ENCODE data around the gene FAM13B. TPM values are rescaled to one million over a fixed set of nuclear protein-coding genes. Genes with fewer than 3 reads are reported as not detected.
"Not testable (repeated sequence)": the region's sequence is repeated elsewhere in the genome, so short reads cannot be mapped to it uniquely, and the experiment has no call there.

The FAM13B gene
- polyA plus RNA-seq, 2 of the 4 experiments (the other 2 are of a cell fraction), result 14.9 to 15.1 TPM

DNA sequence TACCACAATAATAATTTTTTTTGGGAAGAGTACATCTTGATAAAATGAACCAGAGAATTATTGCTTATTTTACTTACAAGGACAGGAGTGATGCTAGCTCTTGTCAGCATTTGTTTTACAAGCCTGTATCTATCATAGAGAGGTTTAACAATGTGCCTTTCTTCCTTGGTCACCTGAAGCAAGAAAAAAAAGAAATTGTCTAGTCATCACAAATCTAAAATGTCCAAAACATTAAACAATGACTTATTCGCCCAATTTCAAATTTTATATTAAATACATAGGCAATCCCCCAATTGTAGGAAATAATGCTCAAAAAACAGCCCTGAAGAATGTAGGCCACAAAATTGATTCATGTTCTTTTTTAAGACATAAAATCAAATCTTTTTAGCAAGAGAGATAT lies 87.1 kb downstream of the FAM13B start:
- DNase-seq (ENCODE audit: low read depth in 1 of 2, low spot score in 1 of 2) (no peak), ATAC-seq (no peak), FAIRE-seq (no peak)
- ChIA-PET CTCF (no interaction called here), POLR2A (interaction anchor here (0.7 kb wide), 1 partner anchor 191 kb away, joined by 3 read pairs; no protein-coding TSS in a partner anchor)
- Histone ChIP-seq H3K4me1 (no peaks in the 10 kb centered on the region), H3K27ac (no peak overlapping the region), H3K4me3 (no peak overlapping the region), H3K9me3 (no peaks in the 10 kb centered on the region), H3K4me2 (no peak overlapping the region)
- 91% methylated on average over 1 of the region's 1 CpG for WGBS (ENCODE audit: missing lambda C conversion rate)
- TF ChIP-seq EHF (CRISPR knock-in tag; IDR thresholded peaks at IDR 0.05), result no peak
- TF ChIP-seq MAFK (IDR thresholded peaks at IDR 0.05; ENCODE audit: partially characterized antibody), result peak; percentile 92

DNA sequence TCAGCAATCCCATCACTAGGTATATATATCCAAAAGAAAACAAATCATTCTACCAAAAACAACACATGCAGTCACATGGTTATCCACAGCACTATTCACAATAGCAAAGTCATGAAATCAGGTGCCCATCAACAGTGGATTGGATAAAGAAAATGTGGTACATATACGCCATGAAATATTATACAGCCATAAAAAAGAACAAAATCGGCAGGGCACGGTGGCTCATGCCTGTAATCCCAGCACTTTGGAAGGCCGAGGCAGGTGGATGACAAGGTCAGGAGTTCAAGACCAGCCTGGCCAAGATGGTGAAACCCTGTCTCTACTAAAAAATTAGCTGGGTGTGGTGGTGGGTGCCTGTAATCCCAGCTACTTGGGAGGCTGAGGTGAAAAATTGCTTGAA lies 88.6 kb downstream of the FAM13B start:
- WGBS (ENCODE audit: missing lambda C conversion rate), result 95% methylated on average over 4 of the region's 4 CpGs
- CTCF ChIA-PET, result interaction anchor here (1.3 kb wide), 1 partner anchor 15 kb away, joined by 3 read pairs; no protein-coding TSS in a partner anchor
- H3K4me1 ChIP-seq; DNase-seq (ENCODE audit: low read depth in 1 of 2, low spot score in 1 of 2); H3K27ac ChIP-seq; H3K4me3 ChIP-seq; POLR2A ChIA-PET; ATAC-seq; H3K4me2 ChIP-seq; H3K9me3 ChIP-seq; FAIRE-seq: not testable (repeated sequence)

GRCh38 chr5:137939331-137939730 lies 93.5 kb downstream of the FAM13B start:
- DNase-seq (ENCODE audit: low read depth in 1 of 2, low spot score in 1 of 2) (no peak), ATAC-seq (no peak), FAIRE-seq (no peak)
- Histone ChIP-seq H3K4me1 (no peaks in the 10 kb centered on the region), H3K9me3 (no peaks in the 10 kb centered on the region), H3K4me2 (no peak overlapping the region), H3K4me3 (no peak overlapping the region), H3K27ac (no peak overlapping the region)
- TF ChIP-seq EP300 (IDR thresholded peaks at IDR 0.05), result no peak
- no peak for TF ChIP-seq GATA3 (IDR thresholded peaks at IDR 0.05; ENCODE audit: borderline replicate concordance)
- TF ChIP-seq HOXB13 (CRISPR knock-in tag; IDR thresholded peaks at IDR 0.05; ENCODE audit: low read depth), result no peak
- TF ChIP-seq FOSL2 (IDR thresholded peaks at IDR 0.05), result no peak
- no peak for TF ChIP-seq FOSL2 (CRISPR knock-in tag; IDR thresholded peaks at IDR 0.05)
- TF ChIP-seq KDM1A (IDR thresholded peaks at IDR 0.05; ENCODE audit: low read depth), result no peak
- no peak for TF ChIP-seq HES2 (IDR thresholded peaks at IDR 0.05)
- TF ChIP-seq, protein P1, sequence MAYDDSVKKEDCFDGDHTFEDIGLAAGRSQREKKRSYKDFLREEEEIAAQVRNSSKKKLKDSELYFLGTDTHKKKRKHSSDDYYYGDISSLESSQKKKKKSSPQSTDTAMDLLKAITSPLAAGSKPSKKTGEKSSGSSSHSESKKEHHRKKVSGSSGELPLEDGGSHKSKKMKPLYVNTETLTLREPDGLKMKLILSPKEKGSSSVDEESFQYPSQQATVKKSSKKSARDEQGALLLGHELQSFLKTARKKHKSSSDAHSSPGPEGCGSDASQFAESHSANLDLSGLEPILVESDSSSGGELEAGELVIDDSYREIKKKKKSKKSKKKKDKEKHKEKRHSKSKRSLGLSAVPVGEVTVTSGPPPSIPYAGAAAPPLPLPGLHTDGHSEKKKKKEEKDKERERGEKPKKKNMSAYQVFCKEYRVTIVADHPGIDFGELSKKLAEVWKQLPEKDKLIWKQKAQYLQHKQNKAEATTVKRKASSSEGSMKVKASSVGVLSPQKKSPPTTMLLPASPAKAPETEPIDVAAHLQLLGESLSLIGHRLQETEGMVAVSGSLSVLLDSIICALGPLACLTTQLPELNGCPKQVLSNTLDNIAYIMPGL (CRISPR knock-in tag; IDR thresholded peaks at IDR 0.05; ENCODE audit: borderline replicate concordance), result no peak
- TF ChIP-seq ZC3H11A (IDR thresholded peaks at IDR 0.05), result no peak
- TF ChIP-seq HDAC2 (IDR thresholded peaks at IDR 0.05), result no peak
- TF ChIP-seq MAZ (IDR thresholded peaks at IDR 0.05; ENCODE audit: borderline replicate concordance, low read depth, low read length), result no peak
- no peak for TF ChIP-seq E2F6 (IDR thresholded peaks at IDR 0.05; ENCODE audit: borderline replicate concordance, low read depth)
- no peak for TF ChIP-seq TFCP2L1 (CRISPR knock-in tag; IDR thresholded peaks at IDR 0.05)
- no peak for TF ChIP-seq ZFP36 (IDR thresholded peaks at IDR 0.05; ENCODE audit: borderline replicate concordance, partially characterized antibody)
- TF ChIP-seq NFE2L2 (conservative IDR thresholded peaks at IDR 0.05; ENCODE audit: low read length), result no peak
- TF ChIP-seq NPAS2 (CRISPR knock-in tag; IDR thresholded peaks at IDR 0.05; ENCODE audit: borderline replicate concordance), result no peak
- no peak for TF ChIP-seq SREBF2 (IDR thresholded peaks at IDR 0.05)
- TF ChIP-seq JUN (IDR thresholded peaks at IDR 0.05), result no peak
- no peak for TF ChIP-seq REST (IDR thresholded peaks at IDR 0.05)
- no peak for TF ChIP-seq ZNF302 (CRISPR knock-in tag; IDR thresholded peaks at IDR 0.05)
- no peak for TF ChIP-seq KDM5A (IDR thresholded peaks at IDR 0.05)
- ChIA-PET POLR2A (no interaction called here), CTCF (interaction anchor here (0.6 kb wide), 1 partner anchor 18 kb away, joined by 3 read pairs; no protein-coding TSS in a partner anchor)
- WGBS (ENCODE audit: missing lambda C conversion rate), result 91% methylated on average over 7 of the region's 7 CpGs

All from A549 (cell line).